Fibroblast of skin of right quadriceps (primary cell): ENCODE data around the gene AMY2B.
"Not testable (repeated sequence)": the region's sequence is repeated elsewhere in the genome, so short reads cannot be mapped to it uniquely, and the experiment has no call there.

ENCODE experiments used
- DNase-seq: peaks from one replicate; pipeline ENCODE4 v3.0.0-alpha.2; 2013

AMY2B gene

DNA sequence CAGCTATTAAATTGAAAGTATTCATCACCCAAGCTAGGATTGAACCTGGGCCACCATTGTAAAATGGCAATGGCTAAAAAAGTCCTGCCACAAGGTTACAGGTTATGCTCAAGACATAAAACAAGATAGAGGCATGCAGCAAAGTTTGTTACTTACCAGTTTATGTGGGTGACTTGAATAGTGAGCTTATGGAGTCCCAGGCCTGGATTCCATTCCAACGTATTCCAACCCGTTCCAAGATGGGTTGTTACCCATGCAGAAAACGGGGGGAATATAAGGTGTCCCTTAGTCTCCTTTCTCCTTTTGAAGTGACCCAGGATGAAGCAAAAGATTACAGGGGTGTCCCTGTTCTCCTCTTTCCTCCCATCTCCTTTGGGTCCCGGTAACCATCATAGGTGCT, 56.0 kb downstream of the AMY2B start:
- not testable (repeated sequence) for DNase-seq
